ENCODE data around the gene MARVELD3.
A peak's percentile ranks its signal among the peaks of the same experiment; 100 is the strongest.

Gene MARVELD3

GRCh38 chr16:71618429-71618828, 7.6 kb upstream of the MARVELD3 start:
- no peak overlapping the region for H3K27ac ChIP-seq (ENCODE audit: insufficient read depth, low read length, poor library complexity, severe bottlenecking)
- DNase-seq, result no peak
- no peaks in the 10 kb centered on the region for H3K27me3 ChIP-seq (replicated peaks; ENCODE audit: control insufficient read depth, insufficient read depth, low read length, poor library complexity, severe bottlenecking)
- H3K9me3 ChIP-seq (ENCODE audit: control insufficient read depth, low read length), result no peaks in the 10 kb centered on the region
- peaks cover 6% of the 10 kb centered on the region for H3K4me1 ChIP-seq (ENCODE audit: control insufficient read depth, insufficient read depth, low read length, poor library complexity, severe bottlenecking)
- no peaks in the 10 kb centered on the region for H3K36me3 ChIP-seq (ENCODE audit: control insufficient read depth, insufficient read depth, low read length)
- no peak overlapping the region for H3K4me3 ChIP-seq (ENCODE audit: insufficient read depth, low read depth, low read length, poor library complexity, severe bottlenecking)

DNA sequence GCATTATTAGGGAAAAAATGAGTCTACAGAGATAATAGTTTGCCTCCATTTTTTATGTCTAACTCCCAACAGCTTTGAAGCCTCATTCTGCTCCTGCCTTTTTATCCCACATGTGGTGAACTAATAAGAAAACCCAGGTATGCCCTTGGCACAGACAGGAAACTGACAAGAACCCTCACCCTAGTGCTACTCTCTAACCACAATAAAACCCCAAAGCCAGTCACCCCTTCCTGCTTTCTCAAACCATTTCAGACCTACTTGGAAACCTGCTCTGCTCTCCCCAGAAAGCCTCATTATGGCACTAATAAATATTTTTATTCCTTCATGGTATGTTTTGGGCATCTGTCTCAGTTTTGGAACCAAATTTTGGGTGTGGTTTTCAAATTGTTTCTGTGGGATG, 3.9 kb upstream of the MARVELD3 start:
- Histone ChIP-seq H3K9me3 (ENCODE audit: control insufficient read depth, low read length) (no peaks in the 10 kb centered on the region), H3K27me3 (replicated peaks; ENCODE audit: control insufficient read depth, insufficient read depth, low read length, poor library complexity, severe bottlenecking) (peaks cover 22% of the 10 kb centered on the region), H3K27ac (ENCODE audit: insufficient read depth, low read length, poor library complexity, severe bottlenecking) (no peak overlapping the region), H3K36me3 (ENCODE audit: control insufficient read depth, insufficient read depth, low read length) (no peaks in the 10 kb centered on the region), H3K4me3 (ENCODE audit: insufficient read depth, low read depth, low read length, poor library complexity, severe bottlenecking) (no peak overlapping the region), H3K4me1 (ENCODE audit: control insufficient read depth, insufficient read depth, low read length, poor library complexity, severe bottlenecking) (peaks cover 19% of the 10 kb centered on the region)
- no peak for DNase-seq

DNA sequence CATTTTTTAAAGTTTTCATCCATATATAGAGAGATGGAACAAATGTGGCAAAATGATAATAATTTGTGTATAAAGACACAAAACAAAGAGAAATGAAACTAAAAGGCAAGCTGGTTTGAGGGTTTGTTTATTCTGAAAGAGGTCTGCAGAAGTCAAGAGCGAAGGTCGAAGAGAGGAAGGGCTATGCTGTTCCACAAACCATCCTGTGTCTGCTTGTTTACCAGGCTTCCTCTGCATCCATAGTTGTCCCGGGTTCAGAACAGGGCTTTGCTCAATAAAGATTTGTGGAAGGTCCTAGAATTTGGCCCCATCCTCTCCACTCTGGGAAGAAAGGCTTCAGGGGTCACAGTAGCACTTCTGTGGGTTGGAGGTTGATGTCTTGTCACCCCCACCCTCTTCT, 2.4 kb upstream of the MARVELD3 start:
- Histone ChIP-seq H3K9me3 (ENCODE audit: control insufficient read depth, low read length) (no peaks in the 10 kb centered on the region), H3K36me3 (ENCODE audit: control insufficient read depth, insufficient read depth, low read length) (no peaks in the 10 kb centered on the region), H3K27ac (ENCODE audit: insufficient read depth, low read length, poor library complexity, severe bottlenecking) (no peak overlapping the region), H3K4me1 (ENCODE audit: control insufficient read depth, insufficient read depth, low read length, poor library complexity, severe bottlenecking) (peaks cover 19% of the 10 kb centered on the region), H3K4me3 (ENCODE audit: insufficient read depth, low read depth, low read length, poor library complexity, severe bottlenecking) (no peak overlapping the region), H3K27me3 (replicated peaks; ENCODE audit: control insufficient read depth, insufficient read depth, low read length, poor library complexity, severe bottlenecking) (peaks cover 22% of the 10 kb centered on the region)
- no peak for DNase-seq

GRCh38 chr16:71625113-71625850, 702 bp upstream of the MARVELD3 start:
- Histone ChIP-seq H3K4me3 (ENCODE audit: insufficient read depth, low read depth, low read length, poor library complexity, severe bottlenecking) (no peak overlapping the region), H3K9me3 (ENCODE audit: control insufficient read depth, low read length) (no peaks in the 10 kb centered on the region), H3K36me3 (ENCODE audit: control insufficient read depth, insufficient read depth, low read length) (no peaks in the 10 kb centered on the region), H3K4me1 (ENCODE audit: control insufficient read depth, insufficient read depth, low read length, poor library complexity, severe bottlenecking) (peaks cover 19% of the 10 kb centered on the region), H3K27me3 (replicated peaks; ENCODE audit: control insufficient read depth, insufficient read depth, low read length, poor library complexity, severe bottlenecking) (peaks cover 22% of the 10 kb centered on the region), H3K27ac (ENCODE audit: insufficient read depth, low read length, poor library complexity, severe bottlenecking) (no peak overlapping the region)
- no peak for DNase-seq

DNA sequence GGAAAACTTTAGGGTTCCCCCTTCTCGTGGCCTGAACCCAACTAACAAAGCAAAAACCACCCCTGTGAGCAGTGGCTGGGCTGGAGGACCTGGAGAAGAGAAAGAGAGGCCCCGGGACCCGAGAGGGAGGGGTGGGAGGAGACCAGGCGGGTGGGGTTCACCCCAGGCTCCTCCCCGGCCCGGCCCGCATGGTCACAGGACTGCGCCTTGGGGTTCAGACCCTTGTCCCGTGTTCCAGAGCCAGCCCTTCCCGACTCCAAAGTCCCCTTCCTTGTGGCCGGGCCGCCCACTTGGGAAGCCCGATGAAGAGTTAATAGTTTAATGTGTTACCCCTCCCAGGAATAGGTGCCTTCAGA, 852 bp downstream of the MARVELD3 start:
- H3K27ac ChIP-seq (ENCODE audit: insufficient read depth, low read length, poor library complexity, severe bottlenecking), result no peak overlapping the region
- H3K36me3 ChIP-seq (ENCODE audit: control insufficient read depth, insufficient read depth, low read length), result no peaks in the 10 kb centered on the region
- H3K4me3 ChIP-seq (ENCODE audit: insufficient read depth, low read depth, low read length, poor library complexity, severe bottlenecking), result peak overlapping the region; percentile 68
- no peak for DNase-seq
- H3K4me1 ChIP-seq (ENCODE audit: control insufficient read depth, insufficient read depth, low read length, poor library complexity, severe bottlenecking), result peaks cover 18% of the 10 kb centered on the region
- H3K27me3 ChIP-seq (replicated peaks; ENCODE audit: control insufficient read depth, insufficient read depth, low read length, poor library complexity, severe bottlenecking), result peaks cover 22% of the 10 kb centered on the region
- H3K9me3 ChIP-seq (ENCODE audit: control insufficient read depth, low read length), result no peaks in the 10 kb centered on the region

- H3K27ac ChIP-seq (ENCODE audit: insufficient read depth, low read length, poor library complexity, severe bottlenecking), result no peak overlapping the region
- no peak overlapping the region for H3K4me3 ChIP-seq (ENCODE audit: insufficient read depth, low read depth, low read length, poor library complexity, severe bottlenecking)
- H3K27me3 ChIP-seq (replicated peaks; ENCODE audit: control insufficient read depth, insufficient read depth, low read length, poor library complexity, severe bottlenecking), result peaks cover 22% of the 10 kb centered on the region
- no peaks in the 10 kb centered on the region for H3K9me3 ChIP-seq (ENCODE audit: control insufficient read depth, low read length)
- no peaks in the 10 kb centered on the region for H3K36me3 ChIP-seq (ENCODE audit: control insufficient read depth, insufficient read depth, low read length)
- H3K4me1 ChIP-seq (ENCODE audit: control insufficient read depth, insufficient read depth, low read length, poor library complexity, severe bottlenecking), result peaks cover 13% of the 10 kb centered on the region
- no peak for DNase-seq
Measured at GRCh38 chr16:71627731-71628181, 1.8 kb downstream of the MARVELD3 start.

- Histone ChIP-seq H3K27me3 (replicated peaks; ENCODE audit: control insufficient read depth, insufficient read depth, low read length, poor library complexity, severe bottlenecking) (peaks cover 22% of the 10 kb centered on the region), H3K9me3 (ENCODE audit: control insufficient read depth, low read length) (no peaks in the 10 kb centered on the region), H3K4me1 (ENCODE audit: control insufficient read depth, insufficient read depth, low read length, poor library complexity, severe bottlenecking) (peaks cover 13% of the 10 kb centered on the region), H3K36me3 (ENCODE audit: control insufficient read depth, insufficient read depth, low read length) (no peaks in the 10 kb centered on the region), H3K4me3 (ENCODE audit: insufficient read depth, low read depth, low read length, poor library complexity, severe bottlenecking) (no peak overlapping the region), H3K27ac (ENCODE audit: insufficient read depth, low read length, poor library complexity, severe bottlenecking) (no peak overlapping the region)
- no peak for DNase-seq
Measured at GRCh38 chr16:71628810-71629209, 2.8 kb downstream of the MARVELD3 start.

GRCh38 chr16:71629278-71630016, 3.5 kb downstream of the MARVELD3 start:
- Histone ChIP-seq H3K9me3 (ENCODE audit: control insufficient read depth, low read length) (no peaks in the 10 kb centered on the region), H3K4me1 (ENCODE audit: control insufficient read depth, insufficient read depth, low read length, poor library complexity, severe bottlenecking) (peaks cover 13% of the 10 kb centered on the region), H3K4me3 (ENCODE audit: insufficient read depth, low read depth, low read length, poor library complexity, severe bottlenecking) (no peak overlapping the region), H3K27me3 (replicated peaks; ENCODE audit: control insufficient read depth, insufficient read depth, low read length, poor library complexity, severe bottlenecking) (peaks cover 22% of the 10 kb centered on the region), H3K27ac (ENCODE audit: insufficient read depth, low read length, poor library complexity, severe bottlenecking) (no peak overlapping the region), H3K36me3 (ENCODE audit: control insufficient read depth, insufficient read depth, low read length) (no peaks in the 10 kb centered on the region)
- no peak for DNase-seq

DNA sequence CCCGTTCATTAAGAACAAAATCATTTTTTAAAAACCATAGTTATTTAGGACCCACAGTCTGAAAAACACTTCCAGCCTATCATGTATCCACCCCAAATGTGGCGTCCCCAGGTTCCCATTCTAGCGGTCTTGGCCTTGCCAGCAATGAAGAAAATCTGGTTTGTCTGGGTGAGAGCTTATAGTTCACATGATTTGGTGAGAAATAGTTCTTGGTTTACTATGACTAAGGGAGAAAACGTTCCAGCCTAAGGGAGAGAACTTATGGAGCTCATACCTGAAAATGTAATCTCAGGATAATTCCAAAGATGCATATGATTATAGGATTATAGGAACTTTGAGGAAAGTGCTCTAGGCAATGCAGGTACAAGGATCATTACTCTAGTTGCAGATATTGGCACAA, 4.8 kb downstream of the MARVELD3 start:
- Histone ChIP-seq H3K27me3 (replicated peaks; ENCODE audit: control insufficient read depth, insufficient read depth, low read length, poor library complexity, severe bottlenecking) (peaks cover 12% of the 10 kb centered on the region), H3K4me1 (ENCODE audit: control insufficient read depth, insufficient read depth, low read length, poor library complexity, severe bottlenecking) (peaks cover 11% of the 10 kb centered on the region), H3K36me3 (ENCODE audit: control insufficient read depth, insufficient read depth, low read length) (no peaks in the 10 kb centered on the region), H3K27ac (ENCODE audit: insufficient read depth, low read length, poor library complexity, severe bottlenecking) (no peak overlapping the region), H3K4me3 (ENCODE audit: insufficient read depth, low read depth, low read length, poor library complexity, severe bottlenecking) (no peak overlapping the region), H3K9me3 (ENCODE audit: control insufficient read depth, low read length) (no peaks in the 10 kb centered on the region)
- DNase-seq, result no peak

GRCh38 chr16:71631776-71632175, 5.8 kb downstream of the MARVELD3 start:
- no peak overlapping the region for H3K4me3 ChIP-seq (ENCODE audit: insufficient read depth, low read depth, low read length, poor library complexity, severe bottlenecking)
- H3K27ac ChIP-seq (ENCODE audit: insufficient read depth, low read length, poor library complexity, severe bottlenecking), result no peak overlapping the region
- H3K4me1 ChIP-seq (ENCODE audit: control insufficient read depth, insufficient read depth, low read length, poor library complexity, severe bottlenecking), result peaks cover 2% of the 10 kb centered on the region
- H3K9me3 ChIP-seq (ENCODE audit: control insufficient read depth, low read length), result no peaks in the 10 kb centered on the region
- no peak for DNase-seq
- no peaks in the 10 kb centered on the region for H3K36me3 ChIP-seq (ENCODE audit: control insufficient read depth, insufficient read depth, low read length)
- peaks cover 2% of the 10 kb centered on the region for H3K27me3 ChIP-seq (replicated peaks; ENCODE audit: control insufficient read depth, insufficient read depth, low read length, poor library complexity, severe bottlenecking)

Measured in effector memory CD4-positive, alpha-beta T cell (primary cell).